Activated naive CD4-positive, alpha-beta T cell treated with Interleukin-2 at 50 U/mL for 16 hours (primary cell): ENCODE results near the gene PMS1.
"Not testable (repeated sequence)": the region's sequence is repeated elsewhere in the genome, so short reads cannot be mapped to it uniquely, and the experiment has no call there.

Source experiments
- DNase-seq: peaks from one replicate; pipeline ENCODE4 v3.0.0-alpha.2; 2020

Gene PMS1

GRCh38 chr2:189783927-189784867 lies at the start of gene PMS1, which contains the start of gene ORMDL1:
Gene PMS1 (plus strand): TSS chr2:189784450. CDS start chr2:189791810, 7,360 bp downstream.
Gene ORMDL1 (minus strand): TSS chr2:189784339. CDS start chr2:189782595, 1,744 bp downstream.
- peak; percentile 95 for DNase-seq

DNA sequence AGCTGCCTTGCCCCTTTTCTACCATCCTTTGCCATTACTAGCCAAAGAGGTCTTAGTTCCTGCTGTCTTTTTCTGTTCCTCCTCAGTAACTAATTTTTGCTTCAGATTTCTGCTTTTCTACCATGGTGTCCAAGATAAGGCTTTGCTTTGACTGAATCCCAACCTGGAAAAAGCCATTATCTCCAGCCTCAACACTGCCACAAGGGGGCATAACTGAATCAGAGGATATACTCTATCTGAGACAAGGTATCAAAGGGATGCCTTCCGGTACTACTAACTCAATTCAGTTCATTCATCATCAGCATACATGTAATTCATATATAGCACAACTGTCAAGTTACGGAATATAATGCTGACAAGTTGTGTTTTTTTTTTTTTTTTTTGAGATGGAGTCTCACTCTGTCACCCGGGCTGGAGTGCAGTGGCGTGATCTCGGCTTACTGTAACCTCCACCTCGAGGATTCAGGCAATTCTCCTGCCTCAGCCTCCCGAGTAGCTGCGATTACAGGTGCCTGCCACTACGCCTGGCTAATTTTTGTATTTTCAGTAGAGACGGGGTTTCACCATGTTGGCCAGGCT lies 33.1 kb upstream of the PMS1 start:
- peak; percentile 25 for DNase-seq

GRCh38 chr2:189756311-189756952 lies 27.8 kb upstream of the PMS1 start:
- DNase-seq, result no peak

- DNase-seq, result not testable (repeated sequence)
These were observed 24.1 kb upstream of the PMS1 start for GRCh38 chr2:189760154-189760553.

DNA sequence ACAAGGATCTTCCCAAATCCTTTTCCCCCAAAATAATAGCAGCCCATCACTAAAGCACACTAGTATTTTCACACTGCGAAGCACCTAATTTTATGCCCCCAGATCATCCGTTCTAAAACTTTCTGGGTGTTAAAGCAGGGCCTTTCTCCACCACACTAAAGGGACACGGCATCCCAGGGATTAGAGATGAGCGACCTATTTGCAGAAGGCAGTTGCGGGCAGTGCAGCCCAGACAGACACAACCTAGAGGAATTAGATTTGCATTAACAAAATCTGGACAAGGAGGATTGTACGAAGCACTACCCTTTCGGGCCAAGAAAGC lies 22.1 kb upstream of the PMS1 start:
- no peak for DNase-seq

- DNase-seq, result peak; percentile 92
These were observed 21.5 kb upstream of the PMS1 start, which contains the start of gene OSGEPL1 for GRCh38 chr2:189762551-189763298. Gene OSGEPL1 (minus strand): TSS chr2:189762792. CDS start chr2:189761640, 1,152 bp downstream.

- DNase-seq, result no peak
These were observed 20.2 kb upstream of the PMS1 start for GRCh38 chr2:189763908-189764661.

DNA sequence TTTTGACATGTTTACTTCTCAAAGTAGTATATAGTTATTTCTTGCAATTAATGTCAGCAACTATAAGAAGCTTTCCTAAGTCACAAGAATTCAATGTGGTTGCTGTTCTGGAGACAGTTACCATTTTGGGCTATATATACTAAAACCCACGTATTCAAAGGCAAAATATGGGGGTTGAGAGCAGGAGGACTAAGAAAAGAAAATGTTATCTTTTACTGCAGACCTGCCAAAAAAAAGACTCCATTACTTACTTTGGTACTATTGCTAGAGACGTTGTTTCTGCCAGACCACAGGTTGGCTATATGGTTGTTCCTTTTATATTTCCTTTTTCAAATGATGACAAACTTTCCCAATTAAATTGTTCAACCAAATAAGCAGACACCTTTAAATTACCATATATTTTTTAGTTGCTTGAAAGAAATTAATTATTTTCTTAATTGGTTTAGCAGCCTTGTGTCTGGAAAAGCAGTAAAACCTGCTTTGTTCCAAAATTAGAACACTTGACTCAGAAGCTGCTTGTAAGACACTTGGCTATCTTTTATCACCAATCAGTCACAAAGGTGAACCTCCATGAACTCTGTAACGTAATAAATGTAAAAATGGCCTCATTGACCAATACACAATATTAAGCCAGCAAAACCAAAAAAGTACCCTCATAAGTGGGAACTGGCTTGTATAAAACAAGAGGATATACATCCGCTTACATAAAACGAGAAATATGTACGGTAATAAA lies 13.5 kb upstream of the PMS1 start:
- no peak for DNase-seq

DNA sequence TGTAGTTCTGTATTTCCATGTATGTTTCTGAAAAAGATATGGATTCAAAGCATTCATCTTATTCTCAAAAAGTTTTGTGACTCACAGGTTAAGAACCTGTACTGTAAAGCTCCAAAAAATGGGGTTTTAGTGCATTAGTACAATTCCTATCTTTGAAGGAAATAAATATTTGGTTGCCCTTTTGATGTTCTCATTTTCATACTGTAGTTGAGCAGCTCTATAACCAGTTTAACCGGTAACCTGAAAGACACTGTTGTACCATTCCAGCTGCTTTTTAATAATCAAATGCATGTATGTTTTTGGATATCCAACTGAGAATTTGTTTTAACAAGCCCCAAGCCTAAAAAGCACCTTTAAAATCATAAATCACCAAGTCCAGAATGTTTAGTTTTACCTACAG lies 12.0 kb upstream of the PMS1 start:
- DNase-seq, result no peak

- DNase-seq, result peak; percentile 25
These were observed 2.0 kb upstream of the PMS1 start for GRCh38 chr2:189782221-189782671.

GRCh38 chr2:189783451-189783926 lies 761 bp upstream of the PMS1 start:
- no peak for DNase-seq

DNA sequence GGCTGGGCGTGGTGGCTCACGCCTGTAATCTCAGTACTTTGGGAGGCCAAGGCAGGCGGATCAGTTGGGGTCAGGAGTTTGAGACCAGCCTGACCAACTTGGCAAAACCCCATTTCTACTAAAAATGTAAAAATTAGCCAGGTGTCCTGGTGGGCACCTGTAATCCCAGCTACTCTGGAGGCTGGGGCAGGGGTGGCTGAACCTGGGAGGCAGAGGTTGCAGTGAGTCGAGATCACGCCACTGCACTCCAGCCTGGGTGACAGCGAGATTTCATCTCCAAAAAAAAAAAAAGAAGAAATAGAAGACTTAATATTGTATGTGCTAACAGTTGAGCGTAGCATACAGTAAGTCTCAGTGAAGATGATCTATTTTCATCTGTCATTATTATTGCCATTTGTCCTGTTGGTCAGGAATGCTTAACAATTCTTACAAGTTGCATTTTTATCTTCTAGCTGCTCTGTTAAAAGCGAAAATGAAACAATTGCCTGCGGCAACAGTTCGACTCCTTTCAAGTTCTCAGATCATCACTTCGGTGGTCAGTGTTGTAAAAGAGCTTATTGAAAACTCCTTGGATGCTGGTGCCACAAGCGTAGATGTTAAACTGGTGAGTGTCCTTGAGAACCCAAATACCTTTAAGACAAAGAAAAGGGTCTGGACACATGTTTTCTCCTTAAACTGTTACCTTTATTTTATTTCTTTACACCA lies 7.2 kb downstream of the PMS1 start:
- DNase-seq, result no peak

- DNase-seq, result no peak
These were observed 10.1 kb downstream of the PMS1 start for GRCh38 chr2:189794310-189794709.

DNA sequence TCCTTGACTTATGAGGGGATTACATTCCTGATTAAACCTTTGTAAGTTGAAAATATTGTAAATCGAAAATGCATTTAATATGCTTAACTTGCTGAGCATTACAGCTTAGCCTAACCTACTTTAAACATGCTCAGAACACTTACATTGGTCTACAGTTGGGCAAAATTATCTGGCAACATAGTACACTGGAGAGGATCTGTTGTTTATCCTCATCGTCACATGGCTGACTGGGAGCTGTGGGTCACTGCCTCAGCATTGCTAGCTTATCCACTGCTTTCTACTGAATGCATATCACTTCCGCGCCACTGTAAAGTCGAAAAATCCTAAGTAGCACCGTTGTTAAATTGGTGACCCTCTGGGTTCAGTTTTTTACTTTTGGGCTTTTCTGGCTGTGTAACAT lies 13.7 kb downstream of the PMS1 start:
- DNase-seq, result no peak

DNA sequence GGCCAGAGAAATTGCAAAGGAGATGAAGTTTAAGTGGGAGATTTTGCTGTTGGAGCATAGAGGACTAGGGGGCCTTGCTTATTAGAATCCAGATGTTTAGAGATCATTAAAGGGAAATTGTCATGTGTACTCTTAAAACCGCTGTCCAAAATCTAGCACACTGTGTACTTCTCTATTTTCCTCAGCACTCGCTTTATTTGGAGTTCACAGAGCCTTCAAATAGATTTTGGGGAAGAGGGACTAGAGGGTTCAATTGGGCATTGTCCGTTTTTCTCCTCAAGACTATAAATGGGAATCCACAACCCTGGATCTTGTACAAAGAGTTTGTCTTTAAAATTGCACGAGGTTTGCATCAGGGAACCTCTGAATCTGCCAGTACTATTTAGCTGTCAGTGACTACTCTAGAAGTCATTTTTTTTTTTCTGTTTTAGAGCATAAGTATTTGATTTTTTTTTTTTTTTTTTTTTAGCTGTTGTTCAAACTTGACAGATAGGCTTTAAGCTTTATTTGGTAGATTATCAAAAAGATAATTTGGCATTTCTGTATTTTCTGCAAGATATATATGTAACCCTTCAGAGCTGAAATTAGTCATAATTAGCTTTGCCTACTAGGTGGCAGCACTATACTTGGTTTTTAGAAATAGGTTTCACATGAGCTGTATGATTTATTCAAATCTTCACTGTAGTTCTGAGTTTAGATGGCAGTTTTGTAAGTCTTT lies 14.2 kb downstream of the PMS1 start:
- DNase-seq, result no peak

DNA sequence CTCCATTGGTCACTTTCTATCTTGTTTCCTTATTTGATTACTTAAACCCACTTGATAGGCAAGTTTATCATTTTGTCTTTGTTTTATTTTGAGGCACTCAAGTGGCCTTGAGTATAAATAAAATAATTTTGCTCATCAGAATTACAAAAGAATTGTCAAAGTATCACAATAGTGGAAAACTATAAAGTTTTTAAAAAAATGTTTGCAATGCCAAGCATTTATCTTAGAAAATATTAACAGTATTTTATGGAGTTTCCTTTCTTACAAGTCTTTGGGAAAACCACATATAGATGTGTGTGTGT lies 14.7 kb downstream of the PMS1 start:
- no peak for DNase-seq

- DNase-seq, result no peak
These were observed 15.3 kb downstream of the PMS1 start for GRCh38 chr2:189799531-189799930.

- DNase-seq, result no peak
These were observed 18.2 kb downstream of the PMS1 start for GRCh38 chr2:189802396-189802912.

DNA sequence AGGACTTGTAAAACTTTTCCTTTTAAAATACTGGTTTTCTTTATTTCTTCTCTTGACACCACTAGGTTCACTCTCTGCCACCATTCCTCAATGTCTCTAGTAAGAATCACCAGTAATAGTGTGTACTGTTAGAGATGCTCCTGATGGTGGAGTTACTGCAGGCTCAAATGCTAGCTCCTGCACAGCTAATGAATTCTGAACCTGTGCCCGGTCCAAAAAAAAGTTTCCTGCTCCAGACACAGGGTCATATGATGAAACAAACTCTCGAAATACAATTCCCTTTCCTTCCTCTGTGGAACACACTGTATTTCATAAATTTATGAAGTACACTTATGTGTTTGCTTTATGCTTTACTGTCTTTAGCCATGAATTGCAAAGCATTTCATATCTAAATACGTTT lies 19.2 kb downstream of the PMS1 start:
- no peak for DNase-seq
